Cardiac septum (tissue), 1 donor: ENCODE results near the gene NR1H4. TPM values are rescaled to one million over a fixed set of nuclear protein-coding genes. Genes with fewer than 3 reads are reported as not detected.

Experiments used
- DNase-seq: peaks from one replicate; pipeline ENCODE4 v3.0.0-alpha.2; 2020; ENCODE audit warnings: low spot score
- intact Hi-C: fragments of 100-400 bp; cut with DNase I; formaldehyde crosslinking; loops from one replicate; pipeline ENCODE4 v1.14.0; 2022
- total RNA-seq: library from RNA; stranded (reverse); fragmentation: NEBNext Ultra II Directional; extraction: Animal tissue kit (Norgen Biotek cat#: 25700); gene quantifications from one replicate; pipeline ENCODE4 v1.2.1, GENCODE V29; 2021
- donor health status: DM: no; HTN: no; CAD: no.

The NR1H4 gene
- total RNA-seq, 1 donor from 2014 or later: not detected

DNA sequence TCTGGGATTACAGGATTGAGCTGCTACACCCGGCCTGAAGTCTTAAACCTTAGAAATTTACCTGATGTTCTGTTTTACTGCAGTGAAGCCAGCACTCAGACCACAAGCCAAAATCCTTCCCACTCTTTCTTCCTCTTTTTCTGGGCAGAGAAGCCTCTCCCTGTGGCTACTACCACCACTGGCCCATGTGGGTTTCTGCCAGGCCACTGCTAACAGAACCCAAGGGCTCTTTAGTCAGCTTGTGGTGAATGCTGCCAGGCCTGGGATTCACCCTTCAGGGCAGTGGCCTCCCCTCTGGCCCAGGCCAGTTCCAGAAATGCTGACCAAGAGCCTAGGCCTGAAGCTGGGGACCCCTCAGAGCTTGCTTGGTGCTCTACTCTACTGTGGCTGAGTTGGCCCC is 135.1 kb downstream of the NR1H4 start:
- intact Hi-C loops: no loop called here
- DNase-seq: no peak

GRCh38 chr12:100610666-100611430 is 137.2 kb downstream of the NR1H4 start:
- intact Hi-C loops: no loop called here
- DNase-seq: no peak

DNA sequence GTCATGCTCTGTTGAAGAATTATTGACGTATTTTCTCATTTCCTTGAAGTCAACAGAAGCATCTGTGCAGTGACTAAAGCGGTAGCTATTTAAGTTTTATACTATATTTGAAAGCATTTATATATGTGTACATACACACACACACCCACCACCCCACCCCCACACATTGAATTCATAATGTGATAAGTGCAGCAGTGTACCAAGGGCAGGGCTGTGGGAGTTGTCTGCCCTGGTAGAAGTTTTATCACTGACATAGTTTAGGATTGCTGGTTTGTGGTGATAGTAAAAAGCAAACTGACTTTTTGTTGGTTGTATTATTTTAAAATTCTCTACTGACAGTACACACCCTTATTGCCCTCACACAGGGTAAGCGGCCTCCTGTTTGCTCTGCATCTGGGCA is 138.9 kb downstream of the NR1H4 start:
- intact Hi-C loops: no loop called here
- no peak for DNase-seq

Other genes starting within 250 kb of the NR1H4 start
- 0.62 TPM for gene DEPDC4, start 206.8 kb upstream of the NR1H4 start, total RNA-seq
- 39.3 TPM for gene SCYL2, start 206.7 kb upstream of the NR1H4 start, total RNA-seq
- not detected for gene SLC17A8, start 116.8 kb upstream of the NR1H4 start, total RNA-seq
- 2.8 TPM for gene GAS2L3, start 99.8 kb downstream of the NR1H4 start, total RNA-seq